ENCODE data around the gene AKAP1.

AKAP1 gene

DNA sequence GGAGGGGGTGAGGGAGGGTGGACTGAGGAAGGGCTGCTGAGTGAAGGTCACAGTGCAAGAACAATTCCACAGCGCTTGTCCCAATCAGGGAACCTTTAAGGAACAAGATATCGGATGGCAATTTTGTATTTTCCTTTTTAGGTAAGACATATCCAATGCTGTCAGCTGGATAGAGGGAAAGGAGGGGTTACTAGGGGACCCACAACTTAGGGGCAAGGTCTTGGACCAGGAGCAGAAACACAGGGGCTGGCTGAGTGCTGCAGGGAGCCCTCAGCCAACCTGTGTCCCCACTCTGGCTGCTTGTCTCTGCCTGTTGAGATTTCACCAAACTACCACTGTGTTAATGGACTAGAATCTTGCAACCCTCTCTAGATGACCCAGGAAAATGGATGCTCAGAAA, 47.6 kb downstream of the AKAP1 start:
- no peak for DNase-seq

GRCh38 chr17:57133486-57133885, 48.4 kb downstream of the AKAP1 start:
- DNase-seq = no peak

- DNase-seq = no peak
These were observed 50.2 kb downstream of the AKAP1 start for GRCh38 chr17:57135026-57135788.

- no peak for DNase-seq
These were observed 50.8 kb downstream of the AKAP1 start for GRCh38 chr17:57135789-57136291.

GRCh38 chr17:57136355-57136754, 51.3 kb downstream of the AKAP1 start:
- no peak for DNase-seq

GRCh38 chr17:57138030-57138911, 53.2 kb downstream of the AKAP1 start:
- DNase-seq = no peak

DNA sequence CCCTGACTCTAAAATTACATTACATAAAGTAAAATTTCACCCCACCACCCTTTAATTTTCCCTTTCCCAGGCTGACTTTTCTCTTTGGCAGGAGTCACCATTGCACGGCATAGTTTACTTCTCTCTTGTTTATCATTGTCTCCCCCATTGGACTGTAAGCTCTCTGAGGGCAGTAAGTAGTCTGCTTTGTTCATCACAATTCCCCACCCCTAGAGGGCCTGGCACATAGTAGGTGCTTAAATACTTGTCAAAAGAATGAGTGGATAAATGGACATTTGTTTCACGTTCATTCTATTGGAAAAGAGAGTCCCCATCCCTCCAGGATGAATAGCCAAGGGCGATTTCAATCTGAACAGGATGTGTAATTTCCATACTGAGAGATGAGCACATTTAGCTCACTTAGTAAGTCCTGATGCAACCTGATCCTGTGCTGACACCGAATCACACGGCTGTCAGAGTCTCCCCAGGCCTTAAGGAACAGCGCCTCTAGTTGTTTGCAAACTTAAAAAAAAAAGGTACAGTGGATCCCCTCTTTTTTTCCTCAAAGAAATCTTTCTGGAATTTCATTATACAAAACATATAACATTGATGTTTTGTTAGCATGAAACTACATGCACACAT, 54.0 kb downstream of the AKAP1 start:
- DNase-seq = no peak

DNA sequence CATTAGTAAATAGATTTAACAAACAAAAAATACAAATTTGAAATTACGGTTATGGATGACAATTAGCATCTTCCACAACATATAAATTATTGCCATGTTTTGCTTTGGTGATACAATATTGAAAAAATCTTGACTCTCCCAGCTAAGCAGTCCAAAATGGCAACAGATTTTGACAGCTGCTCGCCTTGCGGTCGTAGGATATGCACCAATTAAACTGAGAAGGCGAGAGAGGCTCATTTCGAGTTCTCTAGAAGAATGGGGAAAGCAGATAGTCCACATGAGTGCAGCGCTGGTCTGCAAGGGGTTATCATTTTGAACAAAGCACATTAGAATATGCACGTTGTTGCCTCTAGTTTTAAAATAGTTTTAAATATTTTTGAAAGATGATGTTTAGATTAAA, 55.3 kb downstream of the AKAP1 start:
- DNase-seq = no peak

GRCh38 chr17:57142925-57143324, 57.9 kb downstream of the AKAP1 start:
- no peak for DNase-seq

DNA sequence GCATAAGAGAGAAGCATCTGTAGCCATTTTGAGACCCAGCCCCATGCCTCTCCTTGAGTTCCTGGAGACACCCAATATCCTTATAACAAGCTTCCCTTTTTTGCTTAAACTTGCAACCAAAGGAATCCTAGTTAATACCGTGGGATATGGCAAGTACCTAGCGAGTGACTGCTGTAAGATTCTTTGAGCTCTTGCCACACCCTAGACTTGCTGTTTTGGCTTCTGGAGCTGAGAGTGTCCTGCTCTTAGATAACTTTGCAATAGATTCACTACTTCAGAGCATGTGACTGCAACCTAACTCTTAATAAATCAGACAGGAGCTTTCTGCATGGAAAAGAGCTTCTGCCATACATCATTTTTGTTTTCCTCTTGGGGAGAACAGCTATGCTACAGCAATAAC, 58.3 kb downstream of the AKAP1 start:
- no peak for DNase-seq

GRCh38 chr17:57143919-57144318, 58.9 kb downstream of the AKAP1 start:
- no peak for DNase-seq

- DNase-seq = no peak
These were observed 59.5 kb downstream of the AKAP1 start for GRCh38 chr17:57144567-57144966.

- no peak for DNase-seq
These were observed 60.3 kb downstream of the AKAP1 start for GRCh38 chr17:57145347-57145746.

GRCh38 chr17:57146273-57146672, 61.2 kb downstream of the AKAP1 start:
- no peak for DNase-seq

GRCh38 chr17:57151798-57152197, 66.8 kb downstream of the AKAP1 start:
- DNase-seq = no peak

GRCh38 chr17:57152967-57153528, 68.0 kb downstream of the AKAP1 start:
- no peak for DNase-seq

DNA sequence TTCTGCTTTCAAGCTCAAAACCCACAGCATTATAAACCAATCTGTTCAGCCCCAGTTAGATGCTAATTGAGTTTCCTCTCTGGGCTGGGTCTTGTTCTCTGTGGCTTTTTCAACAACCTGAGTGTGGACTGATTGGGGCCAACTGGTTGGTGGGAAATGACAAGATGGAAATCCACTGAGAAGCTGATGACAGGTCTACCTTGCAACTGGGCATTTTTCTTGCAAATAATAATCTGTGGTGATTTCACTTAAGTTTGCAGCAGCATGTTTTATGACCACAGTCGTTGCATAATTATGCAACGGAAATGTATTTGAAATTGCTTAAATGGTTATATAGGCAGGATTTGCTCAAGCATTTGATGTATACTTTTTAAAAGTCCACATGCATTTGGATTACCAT, 69.9 kb downstream of the AKAP1 start:
- DNase-seq = no peak

DNA sequence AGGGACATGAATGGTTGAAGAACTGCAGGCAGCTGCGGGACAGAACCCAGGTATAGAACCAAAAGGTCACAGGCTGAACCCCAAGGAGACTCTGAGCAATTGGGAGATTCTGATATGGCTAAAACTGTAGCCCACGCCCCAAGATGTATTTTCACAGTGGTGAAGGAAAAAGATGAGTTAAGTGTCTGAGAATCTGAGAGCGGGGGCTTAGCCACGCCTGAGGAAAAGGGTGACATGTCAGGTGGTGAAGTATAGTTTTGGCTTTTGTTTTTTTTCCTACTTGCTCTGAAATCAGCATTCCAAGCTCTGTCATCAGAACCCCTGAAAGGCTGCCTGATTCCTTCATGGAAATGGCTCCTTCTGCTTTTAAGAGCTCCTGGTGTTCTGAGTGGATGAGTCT, 73.3 kb downstream of the AKAP1 start:
- no peak for DNase-seq

GRCh38 chr17:57158795-57159194, 73.7 kb downstream of the AKAP1 start:
- DNase-seq = no peak

GRCh38 chr17:57160624-57161023, 75.6 kb downstream of the AKAP1 start:
- no peak for DNase-seq

GRCh38 chr17:57164814-57165213, 79.8 kb downstream of the AKAP1 start:
- DNase-seq = no peak

- no peak for DNase-seq
These were observed 80.7 kb downstream of the AKAP1 start for GRCh38 chr17:57165754-57166153.

DNA sequence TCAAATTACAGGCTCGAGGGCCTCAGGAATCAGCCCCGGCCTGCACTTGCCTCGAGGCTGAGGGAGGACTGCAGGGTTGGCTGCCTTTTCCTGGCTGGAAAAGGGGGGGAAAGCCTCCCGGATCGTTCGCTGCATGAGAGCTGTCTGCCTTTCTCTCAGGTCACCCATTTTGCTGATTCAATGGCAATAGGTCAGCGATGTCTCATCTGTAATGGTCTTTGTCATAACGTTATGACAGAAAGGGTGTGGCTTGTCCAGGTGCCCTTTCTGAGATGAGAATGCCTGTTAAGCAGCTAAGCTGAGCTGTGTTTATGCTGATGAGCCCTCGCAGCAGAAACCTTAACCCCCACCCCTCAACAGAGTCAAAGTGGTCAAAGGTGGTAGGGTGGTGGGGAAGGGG, 81.8 kb downstream of the AKAP1 start:
- no peak for DNase-seq
